Measurements from ENCODE around the gene SF1. TPM values are rescaled to one million over a fixed set of nuclear protein-coding genes. Genes with fewer than 3 reads are reported as not detected.

Gene SF1
- total and polyA plus RNA-seq, 8 donors = 99.8 to 181 (median 137) TPM

DNA sequence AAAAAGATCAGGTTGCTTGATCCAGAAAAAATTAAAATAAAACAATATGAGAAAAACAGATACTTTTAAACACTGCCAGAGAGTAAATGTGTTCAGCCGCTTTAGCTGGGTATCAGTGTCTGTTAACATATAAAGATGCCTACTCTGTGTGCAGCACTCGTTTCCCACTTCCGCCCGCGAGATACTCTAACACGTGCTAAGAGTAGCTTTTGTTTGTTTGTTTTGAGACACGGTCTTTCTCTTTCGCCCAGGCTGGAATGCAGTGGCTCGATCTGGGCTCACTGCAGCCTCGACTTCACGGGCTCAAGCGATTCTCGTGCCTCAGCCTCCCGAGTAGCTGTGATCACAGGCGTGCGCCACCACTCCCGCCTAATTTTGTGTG is 32.5 kb upstream of the SF1 start:
- TF ChIP-seq, protein P1, sequence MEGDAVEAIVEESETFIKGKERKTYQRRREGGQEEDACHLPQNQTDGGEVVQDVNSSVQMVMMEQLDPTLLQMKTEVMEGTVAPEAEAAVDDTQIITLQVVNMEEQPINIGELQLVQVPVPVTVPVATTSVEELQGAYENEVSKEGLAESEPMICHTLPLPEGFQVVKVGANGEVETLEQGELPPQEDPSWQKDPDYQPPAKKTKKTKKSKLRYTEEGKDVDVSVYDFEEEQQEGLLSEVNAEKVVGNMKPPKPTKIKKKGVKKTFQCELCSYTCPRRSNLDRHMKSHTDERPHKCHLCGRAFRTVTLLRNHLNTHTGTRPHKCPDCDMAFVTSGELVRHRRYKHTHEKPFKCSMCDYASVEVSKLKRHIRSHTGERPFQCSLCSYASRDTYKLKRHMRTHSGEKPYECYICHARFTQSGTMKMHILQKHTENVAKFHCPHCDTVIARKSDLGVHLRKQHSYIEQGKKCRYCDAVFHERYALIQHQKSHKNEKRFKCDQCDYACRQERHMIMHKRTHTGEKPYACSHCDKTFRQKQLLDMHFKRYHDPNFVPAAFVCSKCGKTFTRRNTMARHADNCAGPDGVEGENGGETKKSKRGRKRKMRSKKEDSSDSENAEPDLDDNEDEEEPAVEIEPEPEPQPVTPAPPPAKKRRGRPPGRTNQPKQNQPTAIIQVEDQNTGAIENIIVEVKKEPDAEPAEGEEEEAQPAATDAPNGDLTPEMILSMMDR (IDR thresholded peaks at IDR 0.05) = no peak
- WGBS, 2 donors = 33 to 40% methylated on average over 17 of the region's 17 CpGs
- peaks cover 0 to under 1% (median 0%) of the 10 kb centered on the region in 3 donors for H3K36me3 ChIP-seq
- peak overlapping the region in 2 of 4 donors; percentile 67 to 73 for H3K4me3 ChIP-seq
- FAIRE-seq (no peak), DNase-seq (no peak), ATAC-seq (peak in 3 of 4 donors; percentile 1 to 5 (median 3))
- peaks cover 8 to 27% (median 21%) of the 10 kb centered on the region in 3 donors for H3K4me1 ChIP-seq
- no peaks in the 10 kb centered on the region for H3K27me3 ChIP-seq
- no peaks in the 10 kb centered on the region for H3K9me3 ChIP-seq
- H3K27ac ChIP-seq = peak overlapping the region in 3 of 4 donors; percentile 15 to 67 (median 22)
- intact Hi-C loops (cut with DNase I) = no loop called here

DNA sequence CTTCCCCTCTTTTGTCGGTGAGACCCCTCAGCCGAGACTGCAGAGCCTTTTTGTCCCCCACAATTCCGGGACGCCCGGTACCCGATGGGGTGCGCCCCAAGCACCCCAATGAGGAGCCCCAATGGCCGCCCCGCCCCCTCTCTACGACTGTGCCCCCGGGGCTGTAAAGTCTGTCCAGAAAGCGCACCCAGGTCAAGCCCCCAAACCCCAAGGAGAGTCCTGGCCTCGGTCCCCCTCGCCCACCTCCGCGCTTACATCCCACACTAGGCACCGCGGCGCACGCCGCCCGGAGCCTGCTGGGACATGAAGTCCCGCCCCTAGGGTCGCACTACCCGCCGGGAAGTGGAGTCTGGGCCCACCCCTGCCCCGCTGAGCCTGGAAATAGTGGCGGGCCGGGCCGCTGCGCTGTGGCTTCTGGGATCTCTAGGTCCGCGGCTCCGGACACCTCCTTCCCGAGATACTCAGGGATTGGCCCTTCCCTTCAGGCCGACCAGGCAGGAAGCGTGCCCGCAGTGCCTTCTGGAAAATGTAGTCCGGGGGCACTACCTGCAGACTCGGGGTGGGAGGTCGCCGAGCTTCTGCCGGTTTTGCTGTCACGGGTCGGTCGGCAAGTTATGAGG is 32.0 kb upstream of the SF1 start, which contains the start of gene MEN1:
MEN1 (minus strand) TSS at position 281 of the 620 bp plus-strand sequence. CDS start 442 bp downstream, outside the sequence.
- WGBS, 2 donors = 0% methylated on average over 43 to 46 of the region's 46 CpGs
- peak; percentile 95 to 98 (median 96) for ATAC-seq
- TF ChIP-seq, protein P1 (IDR thresholded peaks at IDR 0.05) = no peak
- Histone ChIP-seq H3K36me3 (peaks cover 0 to 3% (median 0%) of the 10 kb centered on the region in 3 donors), H3K4me3 (peak within 1 kb of the TSS; percentile 57 to 73 (median 68)), H3K27ac (peak within 1 kb of the TSS; percentile 15 to 68 (median 62)), H3K27me3 (no peaks in the 10 kb centered on the region), H3K4me1 (peaks cover 6 to 24% (median 19%) of the 10 kb centered on the region in 3 donors), H3K9me3 (no peaks in the 10 kb centered on the region)
- FAIRE-seq = peak; percentile 78
- intact Hi-C loops (cut with DNase I) = no loop called here
- DNase-seq = peak; percentile 95 to 99 (median 96)

DNA sequence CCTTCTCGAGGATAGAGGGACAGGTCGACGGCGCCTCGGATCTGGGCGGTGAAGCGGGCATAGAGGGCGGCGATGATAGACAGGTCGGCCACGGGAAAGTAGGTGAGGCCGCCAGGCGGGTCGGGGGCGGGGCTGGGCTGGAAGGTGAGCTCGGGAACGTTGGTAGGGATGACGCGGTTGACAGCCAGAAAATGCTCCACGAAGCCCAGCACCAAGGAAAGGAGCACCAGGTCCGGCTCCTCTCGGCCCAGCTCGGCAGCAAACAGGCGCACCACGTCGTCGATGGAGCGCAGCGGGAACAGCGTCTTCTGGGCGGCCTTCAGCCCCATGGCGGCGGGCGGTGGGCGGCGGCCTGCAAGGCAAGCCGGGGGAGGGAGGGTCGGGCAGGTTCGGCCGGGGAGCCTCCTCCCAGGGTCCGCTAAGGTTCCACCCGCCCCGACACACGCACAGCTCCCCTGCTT is 31.5 kb upstream of the SF1 start:
- peaks cover 0 to 3% (median 2%) of the 10 kb centered on the region in 3 donors for H3K36me3 ChIP-seq
- intact Hi-C loops (cut with DNase I) = no loop called here
- FAIRE-seq (no peak), ATAC-seq (peak; percentile 60 to 71 (median 69)), DNase-seq (peak; percentile 54 to 87 (median 72))
- H3K4me3 ChIP-seq = peak overlapping the region; percentile 57 to 73 (median 68)
- H3K9me3 ChIP-seq = no peaks in the 10 kb centered on the region
- peaks cover under 1 to 20% (median 14%) of the 10 kb centered on the region in 3 donors for H3K4me1 ChIP-seq
- H3K27ac ChIP-seq = peak overlapping the region; percentile 15 to 68 (median 62)
- no peaks in the 10 kb centered on the region for H3K27me3 ChIP-seq
- WGBS, 2 donors = 1 to 2% methylated on average over 32 to 44 of the region's 44 CpGs
- TF ChIP-seq, protein P1 (IDR thresholded peaks at IDR 0.05) = no peak

DNA sequence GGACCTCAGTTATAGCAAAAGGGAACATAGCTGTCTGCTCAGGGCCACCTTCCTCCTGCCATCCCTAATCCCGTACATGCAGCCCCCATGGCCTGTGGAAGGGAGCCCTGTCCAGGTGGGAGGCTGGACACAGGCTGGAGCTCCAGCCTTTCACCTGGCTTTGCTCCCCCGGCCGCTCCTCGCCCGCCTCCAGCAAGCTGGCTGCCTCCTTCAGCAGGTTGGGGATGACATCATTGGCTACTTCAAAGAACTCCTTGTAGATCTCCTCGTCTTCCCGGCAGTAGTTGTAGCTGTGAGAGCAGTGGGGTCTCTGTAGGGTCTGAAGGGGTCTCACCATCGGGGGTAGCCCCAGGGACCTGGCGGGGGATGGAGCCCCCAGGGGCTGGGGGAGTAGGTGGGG is 27.1 kb upstream of the SF1 start:
- no peak for ATAC-seq
- Histone ChIP-seq H3K27ac (no peak overlapping the region), H3K4me3 (no peak overlapping the region), H3K36me3 (peaks cover 0 to 3% (median 3%) of the 10 kb centered on the region in 3 donors), H3K4me1 (peaks cover 7 to 21% (median 12%) of the 10 kb centered on the region in 3 donors), H3K9me3 (no peaks in the 10 kb centered on the region), H3K27me3 (no peaks in the 10 kb centered on the region)
- intact Hi-C loops (cut with DNase I) = no loop called here
- DNase-seq = peak in 1 of 6 donors; percentile 60
- 91 to 93% methylated on average over 9 of the region's 9 CpGs for WGBS, 2 donors
- FAIRE-seq = no peak
- TF ChIP-seq, protein P1 (IDR thresholded peaks at IDR 0.05) = no peak
